ENCODE measurements around the gene FBN3.
A peak's percentile ranks its signal among the peaks of the same experiment; 100 is the strongest.

FBN3 gene

GRCh38 chr19:8050274-8051096 lies 98.9 kb downstream of the FBN3 start:
- no peaks in the 10 kb centered on the region for H3K9me3 ChIP-seq (ENCODE audit: control insufficient read depth, insufficient read depth, low read depth, low read length)
- ChIA-PET POLR2A (no interaction called here), CTCF (no interaction called here)
- peak overlapping the region; percentile 16 for H3K4me3 ChIP-seq (ENCODE audit: low read depth, low read length)
- no peaks in the 10 kb centered on the region for H3K4me1 ChIP-seq (ENCODE audit: control insufficient read depth, insufficient read depth, low read length)
- H3K27ac ChIP-seq (ENCODE audit: extremely low read depth, low read depth, low read length): no peak overlapping the region
- no peaks in the 10 kb centered on the region for H3K36me3 ChIP-seq (ENCODE audit: control insufficient read depth in 2 of 2, insufficient read depth in 1 of 2, low read length in 2 of 2)
- TF ChIP-seq ZSCAN16 (tag by site-specific recombination; IDR thresholded peaks at IDR 0.05) (no peak), ZNF398 (tag by site-specific recombination; IDR thresholded peaks at IDR 0.05) (peak; percentile 48; the same call in 1 of the 2 replicates), SP3 (tag by site-specific recombination; IDR thresholded peaks at IDR 0.05) (peak; percentile 82), ZSCAN5A (tag by site-specific recombination; IDR thresholded peaks at IDR 0.05) (no peak), KLF10 (tag by site-specific recombination; IDR thresholded peaks at IDR 0.05) (0 out of 2 replicates have a peak, but pooled peaks have one; percentile 37), KLF9 (tag by site-specific recombination; IDR thresholded peaks at IDR 0.05; ENCODE audit: low read depth) (peak; percentile 87), ZEB2 (tag by site-specific recombination; IDR thresholded peaks at IDR 0.05) (no peak), ZNF292 (tag by site-specific recombination; IDR thresholded peaks at IDR 0.05; ENCODE audit: borderline replicate concordance, low read depth) (no peak), PRDM10 (tag by site-specific recombination; IDR thresholded peaks at IDR 0.05) (peak; percentile 50), ZFHX2 (tag by site-specific recombination; conservative IDR thresholded peaks at IDR 0.05) (peak; percentile 75), ZNF677 (tag by site-specific recombination; IDR thresholded peaks at IDR 0.05) (no peak), TSHZ1 (tag by site-specific recombination; IDR thresholded peaks at IDR 0.05; ENCODE audit: borderline replicate concordance) (no peak), KLF16 (tag by site-specific recombination; IDR thresholded peaks at IDR 0.05) (no peak), ZNF335 (tag by site-specific recombination; conservative IDR thresholded peaks at IDR 0.05) (no peak), GLIS1 (tag by site-specific recombination; IDR thresholded peaks at IDR 0.05) (peak; percentile 15; the same call in 1 of the 2 replicates), PATZ1 (tag by site-specific recombination; IDR thresholded peaks at IDR 0.05) (0 out of 2 replicates have a peak, but pooled peaks have one; percentile 29), KLF8 (tag by site-specific recombination; IDR thresholded peaks at IDR 0.05) (peak; percentile 50; the same call in 1 of the 2 replicates), ZNF776 (tag by site-specific recombination; IDR thresholded peaks at IDR 0.05; ENCODE audit: borderline replicate concordance) (no peak), SP2 (tag by site-specific recombination; IDR thresholded peaks at IDR 0.05) (peak; percentile 86), ZNF140 (tag by site-specific recombination; IDR thresholded peaks at IDR 0.05) (no peak), ZNF664 (tag by site-specific recombination; IDR thresholded peaks at IDR 0.05) (no peak), ZNF169 (tag by site-specific recombination; IDR thresholded peaks at IDR 0.05) (no peak), ZNF223 (tag by site-specific recombination; IDR thresholded peaks at IDR 0.05) (no peak), HOXA7 (CRISPR knock-in tag; IDR thresholded peaks at IDR 0.05; ENCODE audit: borderline replicate concordance) (no peak)

All from HEK293 (cell line).